ENCODE results near the gene AIMP2. TPM values are rescaled to one million over a fixed set of nuclear protein-coding genes. Genes with fewer than 3 reads are reported as not detected.
"Not testable (repeated sequence)": the region's sequence is repeated elsewhere in the genome, so short reads cannot be mapped to it uniquely, and the experiment has no call there.

Gene AIMP2
- total RNA-seq (10 to 100 TPM; 28.7 to 30.3 TPM), polyA plus RNA-seq (10 to 100 TPM; 39.6 to 41.7 TPM)

DNA sequence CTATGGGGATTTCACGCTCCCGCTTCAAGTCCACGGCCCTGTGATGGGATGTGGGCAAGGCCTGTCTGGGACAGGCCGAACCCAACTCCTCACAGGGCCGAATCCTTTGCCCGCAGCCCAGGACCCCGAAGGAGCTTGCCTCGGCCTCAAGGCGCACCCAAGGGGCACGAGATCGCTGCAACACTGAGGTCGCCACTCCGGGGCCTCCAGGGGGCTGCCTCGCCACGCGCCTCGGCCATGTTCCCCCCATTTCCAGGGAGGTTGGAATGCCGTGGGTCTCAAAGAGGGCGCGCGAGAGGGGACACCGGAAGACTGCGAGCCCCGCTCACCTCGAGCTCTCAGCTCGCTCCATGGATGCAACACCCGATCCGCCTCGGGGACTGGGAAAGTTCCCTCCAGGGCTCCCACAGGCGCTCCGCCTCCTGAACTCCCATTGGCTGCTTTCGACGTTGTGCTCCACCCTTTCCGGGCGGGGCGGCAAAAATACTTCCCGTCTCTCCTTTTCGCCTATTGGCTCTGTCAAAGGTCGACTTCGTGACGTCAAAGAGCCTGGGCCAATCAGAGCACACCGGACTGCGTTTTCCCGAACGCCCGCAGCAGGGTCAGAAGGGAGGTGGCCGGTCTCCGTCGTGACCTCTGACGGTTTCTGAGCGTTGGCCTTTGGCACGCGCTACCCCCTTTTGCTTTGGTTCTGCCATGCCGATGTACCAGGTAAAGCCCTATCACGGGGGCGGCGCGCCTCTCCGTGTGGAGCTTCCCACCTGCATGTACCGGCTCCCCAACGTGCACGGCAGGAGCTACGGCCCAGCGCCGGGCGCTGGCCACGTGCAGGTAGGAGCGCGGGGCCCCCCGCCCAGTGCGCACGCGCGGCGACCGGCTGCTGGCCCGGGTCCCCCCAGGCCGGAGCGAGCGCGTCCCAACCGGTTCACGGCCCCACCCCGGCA, at the start of gene AIMP2, which contains the start of gene PMS2:
Gene AIMP2 (plus strand): TSS at position 605 of the 944 bp plus-strand sequence. CDS start 92 bp downstream, at position 697.
Gene PMS2 (minus strand): TSS at position 382 of the 944 bp plus-strand sequence. CDS start 30 bp downstream, at position 352.
- H3K4me3 ChIP-seq (ENCODE audit: low read depth in 1 of 3, low read length in 3 of 3), result peak within 1 kb of the TSS; percentile 75 to 88 (median 82)
- TF ChIP-seq RXRA (IDR thresholded peaks at IDR 0.05) (peak; percentile 75 to 84), GABPA (IDR thresholded peaks at IDR 0.05 in 1 of 2, conservative IDR thresholded peaks at IDR 0.05 in 1 of 2) (peak; percentile 55 to 83), HNF4A (conservative IDR thresholded peaks at IDR 0.05) (peak; percentile 46 to 53), EGR1 (IDR thresholded peaks at IDR 0.05; ENCODE audit: low read depth in 2 of 2) (no peak), JUND (IDR thresholded peaks at IDR 0.05) (no peak), SP1 (IDR thresholded peaks at IDR 0.05) (peak; percentile 94), FOXA1 (IDR thresholded peaks at IDR 0.05) (no peak), TAF1 (conservative IDR thresholded peaks at IDR 0.05) (peak; percentile 76), NR2F2 (IDR thresholded peaks at IDR 0.05) (peak; percentile 93), ATF3 (IDR thresholded peaks at IDR 0.05) (no peak), YY1 (IDR thresholded peaks at IDR 0.05) (peak; percentile 74), RAD21 (IDR thresholded peaks at IDR 0.05) (peak in 1 of 2 donors; percentile 36), REST (IDR thresholded peaks at IDR 0.05) (peak; percentile 89), HNF4G (IDR thresholded peaks at IDR 0.05) (peak; percentile 48)
- TF ChIP-seq, protein P1, sequence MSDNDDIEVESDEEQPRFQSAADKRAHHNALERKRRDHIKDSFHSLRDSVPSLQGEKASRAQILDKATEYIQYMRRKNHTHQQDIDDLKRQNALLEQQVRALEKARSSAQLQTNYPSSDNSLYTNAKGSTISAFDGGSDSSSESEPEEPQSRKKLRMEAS (IDR thresholded peaks at IDR 0.05), result peak; percentile 82
- under 1% methylated on average over 84 of the region's 84 CpGs for WGBS

GRCh38 chr7:5963205-5963604, 45.9 kb upstream of the AIMP2 start:
- not testable (repeated sequence) for H3K27me3 ChIP-seq (ENCODE audit: control insufficient read depth in 4 of 4, insufficient read depth in 4 of 4, low read length in 3 of 4); H3K27ac ChIP-seq (ENCODE audit: low read depth in 1 of 2, low read length in 2 of 2); H3K4me1 ChIP-seq (ENCODE audit: control insufficient read depth in 4 of 4, insufficient read depth in 4 of 4, low read length in 3 of 4); H3K4me3 ChIP-seq (ENCODE audit: low read depth in 1 of 3, low read length in 3 of 3); H3K36me3 ChIP-seq (ENCODE audit: control insufficient read depth in 4 of 4, insufficient read depth in 3 of 4, low read depth in 1 of 4, low read length in 3 of 4); DNase-seq (ENCODE audit: low spot score); H3K9me3 ChIP-seq (ENCODE audit: control insufficient read depth in 4 of 4, low read length in 3 of 4); H3K9ac ChIP-seq (ENCODE audit: low read depth in 1 of 2, low read length in 2 of 2)
- 73% methylated on average over 5 of the region's 13 CpGs for WGBS

More for the DNA sequence above, at the start of gene AIMP2, which contains the start of gene PMS2:
- no peaks in the 10 kb centered on the region for H3K27me3 ChIP-seq (ENCODE audit: control insufficient read depth in 4 of 4, insufficient read depth in 4 of 4, low read length in 3 of 4)
- H3K9ac ChIP-seq (ENCODE audit: low read depth in 1 of 2, low read length in 2 of 2), result peak within 1 kb of the TSS; percentile 61 to 64
- peak within 1 kb of the TSS; percentile 93 to 94 for H3K27ac ChIP-seq (ENCODE audit: low read depth in 1 of 2, low read length in 2 of 2)
- peak; percentile 97 for DNase-seq (ENCODE audit: low spot score)
- peaks cover 0 to 2% (median 0%) of the 10 kb centered on the region in 4 donors for H3K36me3 ChIP-seq (ENCODE audit: control insufficient read depth in 4 of 4, insufficient read depth in 3 of 4, low read depth in 1 of 4, low read length in 3 of 4)
- H3K4me1 ChIP-seq (ENCODE audit: control insufficient read depth in 4 of 4, insufficient read depth in 4 of 4, low read length in 3 of 4), result peaks cover 3 to 45% (median 37%) of the 10 kb centered on the region in 4 donors
- H3K9me3 ChIP-seq (ENCODE audit: control insufficient read depth in 4 of 4, low read length in 3 of 4), result no peaks in the 10 kb centered on the region

DNA sequence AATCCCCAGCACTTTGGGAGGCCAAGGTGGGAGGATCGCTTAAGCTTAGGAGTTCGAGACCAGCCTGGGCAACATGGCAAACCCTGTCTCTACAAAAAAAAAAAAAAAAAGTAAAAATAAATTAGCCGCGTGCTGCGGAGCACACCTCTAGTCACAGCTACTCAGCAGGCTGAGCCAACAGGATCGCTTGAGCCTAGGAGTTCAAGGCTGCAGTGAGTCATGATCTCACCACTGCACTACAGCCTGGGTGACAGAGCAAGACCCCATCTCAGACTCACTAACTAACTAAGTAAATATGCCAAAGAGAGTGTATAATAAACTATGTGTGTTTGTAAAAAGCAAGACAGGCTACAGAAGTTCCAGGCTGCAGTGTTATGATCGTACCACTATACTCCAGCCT, 45.3 kb upstream of the AIMP2 start:
- not testable (repeated sequence) for H3K36me3 ChIP-seq (ENCODE audit: control insufficient read depth in 4 of 4, insufficient read depth in 3 of 4, low read depth in 1 of 4, low read length in 3 of 4); H3K9ac ChIP-seq (ENCODE audit: low read depth in 1 of 2, low read length in 2 of 2); H3K9me3 ChIP-seq (ENCODE audit: control insufficient read depth in 4 of 4, low read length in 3 of 4); H3K27me3 ChIP-seq (ENCODE audit: control insufficient read depth in 4 of 4, insufficient read depth in 4 of 4, low read length in 3 of 4); H3K4me3 ChIP-seq (ENCODE audit: low read depth in 1 of 3, low read length in 3 of 3); DNase-seq (ENCODE audit: low spot score); H3K27ac ChIP-seq (ENCODE audit: low read depth in 1 of 2, low read length in 2 of 2); H3K4me1 ChIP-seq (ENCODE audit: control insufficient read depth in 4 of 4, insufficient read depth in 4 of 4, low read length in 3 of 4)
- WGBS, result 86% methylated on average over 5 of the region's 7 CpGs

DNA sequence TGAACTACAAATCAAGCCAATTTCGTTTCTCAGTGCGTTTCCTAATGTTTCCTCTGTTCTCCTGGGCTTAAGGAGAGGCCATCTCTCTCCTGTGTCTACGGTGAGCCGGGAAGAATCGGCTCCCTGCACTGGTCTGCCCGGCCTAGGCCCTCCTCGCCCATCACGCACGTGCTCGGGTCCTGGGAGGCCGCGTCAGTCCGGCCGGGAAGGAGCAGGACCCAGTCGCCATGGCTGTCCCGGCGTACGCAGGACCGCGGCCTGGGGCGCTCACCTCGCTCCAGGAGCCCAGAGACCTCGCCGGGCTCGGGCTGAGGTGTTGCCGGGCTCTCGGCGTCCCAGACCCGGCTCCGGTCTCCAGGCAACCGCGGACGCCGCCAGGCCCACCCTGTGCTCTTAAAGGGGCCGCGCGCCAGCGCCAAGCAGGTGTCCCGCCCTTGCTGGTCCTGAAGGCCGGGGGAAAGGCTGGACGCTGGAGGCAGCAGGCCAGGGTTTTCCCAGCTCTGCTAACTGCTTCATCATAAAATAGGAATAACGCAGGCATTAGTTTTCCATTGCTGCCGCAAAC, 38.6 kb upstream of the AIMP2 start, which contains the start of gene RSPH10B:
Gene RSPH10B (minus strand): TSS at position 343 of the 565 bp plus-strand sequence. CDS start 3,573 bp downstream, outside the sequence.
- 22% methylated on average over 24 of the region's 43 CpGs for WGBS
- not testable (repeated sequence) for DNase-seq (ENCODE audit: low spot score); H3K27ac ChIP-seq (ENCODE audit: low read depth in 1 of 2, low read length in 2 of 2); H3K36me3 ChIP-seq (ENCODE audit: control insufficient read depth in 4 of 4, insufficient read depth in 3 of 4, low read depth in 1 of 4, low read length in 3 of 4); H3K4me3 ChIP-seq (ENCODE audit: low read depth in 1 of 3, low read length in 3 of 3); H3K4me1 ChIP-seq (ENCODE audit: control insufficient read depth in 4 of 4, insufficient read depth in 4 of 4, low read length in 3 of 4); H3K9me3 ChIP-seq (ENCODE audit: control insufficient read depth in 4 of 4, low read length in 3 of 4); H3K9ac ChIP-seq (ENCODE audit: low read depth in 1 of 2, low read length in 2 of 2); H3K27me3 ChIP-seq (ENCODE audit: control insufficient read depth in 4 of 4, insufficient read depth in 4 of 4, low read length in 3 of 4)

All from liver (tissue), 9 donors.